B cell (primary cell): Measurements from ENCODE around the gene NT5DC3. TPM values are rescaled to one million over a fixed set of nuclear protein-coding genes. Genes with fewer than 3 reads are reported as not detected.

Source experiments
- ATAC-seq: fragments of 200-7000 bp; cut with Tn5 transposase; one replicate; pipeline ENCODE4 v1.10.0; 2021; ENCODE audit warnings: low read depth, mild to moderate bottlenecking, moderate number of reproducible peaks, moderate library complexity
- CTCF ChIA-PET: fragments of 350-600 bp; sonication (Branson Sonifier 250); formaldehyde crosslinking; loops from one replicate; lab custom pipeline; 2021; ENCODE audit warnings: antibody characterized with exemption, inconsistent platforms; lab: Charles Lee
- POLR2A ChIA-PET: fragments of 350-600 bp; sonication (Branson Sonifier 250); formaldehyde crosslinking; loops from one replicate; lab custom pipeline; 2021; ENCODE audit warnings: antibody characterized with exemption; lab: Charles Lee
- DNase-seq: peaks from one replicate; pipeline ENCODE4 v3.0.0; 2013
- H2AFZ ChIP-seq: 2 replicates; pipeline ENCODE4 v1.6.1; 2012; ENCODE audit warnings: mild to moderate bottlenecking, low read depth, low read length; ENCODE audit not compliant: insufficient read depth, poor library complexity, severe bottlenecking
- H3K27ac ChIP-seq, 2 donors: 1 replicate in 1 of 2; 2 replicates in 1 of 2; pipeline ENCODE4 v1.5.1; 2012 to 2013; ENCODE audit warnings: low read length in 2 of 2, mild to moderate bottlenecking in 2 of 2, moderate library complexity in 1 of 2
- H3K27me3 ChIP-seq, 4 experiments: fragments of 200-600 bp in 1 of 4; sonication (generic) in 1 of 4; replicated peaks in 1 of 4; 1 replicate in 2 of 4; 2 replicates in 2 of 4; pipeline versions ENCODE4 v1.6.1 to v1.7.0; 2013 to 2016; ENCODE audit warnings: low read length in 3 of 4, mild to moderate bottlenecking in 2 of 4, mixed read lengths in 1 of 4, moderate library complexity in 1 of 4; ENCODE audit not compliant: insufficient read depth in 4 of 4, control insufficient read depth in 3 of 4; ENCODE audit errors: control extremely low read depth in 1 of 4
- H3K36me3 ChIP-seq, 2 experiments: replicated peaks in 1 of 2; 1 replicate in 1 of 2; 2 replicates in 1 of 2; pipeline versions ENCODE4 v1.6.1 to v1.7.1; 2013; ENCODE audit warnings: low read length in 1 of 2; ENCODE audit not compliant: insufficient read depth in 2 of 2, control insufficient read depth in 1 of 2; ENCODE audit errors: control extremely low read depth in 1 of 2, extremely low read depth in 1 of 2
- H3K4me1 ChIP-seq, 2 donors: fragments of 200-600 bp in 1 of 2; sonication (generic) in 1 of 2; 1 replicate in 1 of 2; 2 replicates in 1 of 2; pipeline versions ENCODE4 v1.5.1 to v1.6.1; 2013 to 2017; ENCODE audit warnings: low read length in 2 of 2; ENCODE audit not compliant: control insufficient read depth in 2 of 2, insufficient read depth in 2 of 2
- H3K4me2 ChIP-seq: replicated peaks from 2 replicates; pipeline ENCODE3; 2012; ENCODE audit warnings: mild to moderate bottlenecking, low read depth, low read length; ENCODE audit not compliant: poor library complexity, severe bottlenecking
- H3K4me3 ChIP-seq, 5 experiments: fragments of 200-600 bp in 1 of 5; sonication (generic) in 1 of 5; 1 replicate in 3 of 5; 2 replicates in 2 of 5; pipeline versions ENCODE4 v1.5.1 to v1.7.0; 2011 to 2016; ENCODE audit warnings: low read length in 4 of 5, mild to moderate bottlenecking in 4 of 5, low read depth in 2 of 5, control low read depth in 1 of 5, moderate library complexity in 1 of 5; ENCODE audit not compliant: insufficient read depth in 1 of 5; ENCODE audit errors: control extremely low read depth in 1 of 5, extremely low read depth in 1 of 5
- H3K79me2 ChIP-seq: fragments of 200-600 bp; sonication (generic); one replicate; pipeline ENCODE4 v1.6.0; 2016; ENCODE audit warnings: low read length; ENCODE audit not compliant: control insufficient read depth, insufficient read depth
- H3K9ac ChIP-seq: fragments of 200-600 bp; sonication (generic); 2 replicates; pipeline ENCODE4 v1.6.1; 2017; ENCODE audit warnings: mild to moderate bottlenecking, low read length, moderate library complexity
- H3K9me3 ChIP-seq, 3 donors: one replicate each; pipeline versions ENCODE4 v1.6.1 to v1.7.1; 2013; ENCODE audit warnings: low read length in 2 of 3; ENCODE audit not compliant: control insufficient read depth in 2 of 3, insufficient read depth in 1 of 3; ENCODE audit errors: control extremely low read depth in 1 of 3
- H4K20me1 ChIP-seq: 2 replicates; pipeline ENCODE4 v1.6.0; 2012; ENCODE audit warnings: mild to moderate bottlenecking, low read length; ENCODE audit not compliant: insufficient read depth, control insufficient read depth, poor library complexity, severe bottlenecking
- H3K27ac Mint-ChIP-seq: one replicate; pipeline ENCODE4 v1.8.0; 2021; ENCODE audit warnings: mixed read lengths
- H3K27me3 Mint-ChIP-seq: one replicate; pipeline ENCODE4 v1.8.0; 2021; ENCODE audit warnings: mixed read lengths
- H3K4me1 Mint-ChIP-seq: one replicate; pipeline ENCODE4 v1.8.0; 2021; ENCODE audit warnings: mixed read lengths
- H3K4me3 Mint-ChIP-seq: one replicate; pipeline ENCODE4 v1.8.0; 2021; ENCODE audit warnings: mixed read lengths
- H3K9me3 Mint-ChIP-seq: one replicate; pipeline ENCODE4 v1.8.0; 2022; ENCODE audit warnings: mixed read lengths; ENCODE audit not compliant: insufficient read depth
- CTCF ChIP-seq: fragments of 200-600 bp; IDR thresholded peaks from one replicate; pipeline ENCODE4 v1.8.0; 2022; ENCODE audit warnings: antibody characterized with exemption, mild to moderate bottlenecking
- EZH2 ChIP-seq: IDR thresholded peaks from 2 replicates; pipeline ENCODE4 v1.6.1; 2012; ENCODE audit warnings: borderline replicate concordance, low read depth, mild to moderate bottlenecking, moderate library complexity, low read length; ENCODE audit not compliant: insufficient read depth, poor library complexity, severe bottlenecking
- WGBS: methylation state at CpG from one replicate; pipeline ENCODE4 v1.1.5; 2013; ENCODE audit warnings: missing lambda C conversion rate; ENCODE audit not compliant: insufficient coverage; 5-methylcytosine and 5-hydroxymethylcytosine counted together
- intact Hi-C: fragments of 100-400 bp; cut with micrococcal nuclease; formaldehyde crosslinking; loops from one replicate; pipeline ENCODE4 v1.10.0; 2022
- polyA plus RNA-seq: library from polyadenylated mRNA; depleted of rRNA; stranded (reverse); fragments of >200 nt; gene quantifications from 2 replicates; pipeline ENCODE4 v1.2.3, GENCODE V29; 2012
- total RNA-seq, 2 donors: library from RNA; stranded (reverse); fragments of 120-200 nt in 1 of 2; gene quantifications; 1 replicate in 1 of 2; 2 replicates in 1 of 2; pipeline versions ENCODE4 v1.2.3 to v1.2.4, GENCODE V29; 2013 to 2022

Gene NT5DC3
- total and polyA plus RNA-seq, 2 donors (not counting 1 experiment from before 2014, with no cell fraction given): 4.4 to 10.6 TPM

- H3K4me1 Mint-ChIP-seq: no peaks in the 10 kb centered on the region
- no peak overlapping the region for H3K4me2 ChIP-seq
- H3K4me3 Mint-ChIP-seq: no peak overlapping the region
- 89% methylated on average over 8 of the region's 8 CpGs for WGBS
- H3K4me1 ChIP-seq: no peaks in the 10 kb centered on the region
- ChIA-PET CTCF (no interaction called here), POLR2A (no interaction called here)
- no peaks in the 10 kb centered on the region for H3K27me3 Mint-ChIP-seq
- H3K9me3 Mint-ChIP-seq: no peaks in the 10 kb centered on the region
- H3K9me3 ChIP-seq: no peaks in the 10 kb centered on the region
- H3K4me3 ChIP-seq: no peak overlapping the region
- H2AFZ ChIP-seq: no peak overlapping the region
- no peak for ATAC-seq
- no peaks in the 10 kb centered on the region for H3K27me3 ChIP-seq
- no peak overlapping the region for H3K9ac ChIP-seq
- H3K36me3 ChIP-seq: no peaks in the 10 kb centered on the region
- no peaks in the 10 kb centered on the region for H4K20me1 ChIP-seq
- H3K79me2 ChIP-seq: no peaks in the 10 kb centered on the region
- intact Hi-C loops: no loop called here
- H3K27ac ChIP-seq: no peak overlapping the region
- no peak overlapping the region for H3K27ac Mint-ChIP-seq
- no peak for TF ChIP-seq EZH2
- TF ChIP-seq CTCF: no peak
- DNase-seq: no peak
These were observed 17.3 kb upstream of the NT5DC3 start for GRCh38 chr12:103858335-103858734.

- H3K4me3 Mint-ChIP-seq: no peak overlapping the region
- no peaks in the 10 kb centered on the region for H3K27me3 Mint-ChIP-seq
- TF ChIP-seq EZH2 (no peak), CTCF (no peak)
- H3K79me2 ChIP-seq: no peaks in the 10 kb centered on the region
- no peak overlapping the region for H3K27ac Mint-ChIP-seq
- intact Hi-C loops: no loop called here
- H3K27me3 ChIP-seq: no peaks in the 10 kb centered on the region
- DNase-seq (no peak), ATAC-seq (no peak)
- H3K4me3 ChIP-seq: no peak overlapping the region
- ChIA-PET CTCF (no interaction called here), POLR2A (no interaction called here)
- H3K9me3 Mint-ChIP-seq: no peaks in the 10 kb centered on the region
- H3K4me1 ChIP-seq: no peaks in the 10 kb centered on the region
- H4K20me1 ChIP-seq: no peaks in the 10 kb centered on the region
- no peak overlapping the region for H3K4me2 ChIP-seq
- WGBS: 100% methylated on average over 1 of the region's 2 CpGs
- no peak overlapping the region for H2AFZ ChIP-seq
- H3K36me3 ChIP-seq: no peaks in the 10 kb centered on the region
- no peaks in the 10 kb centered on the region for H3K9me3 ChIP-seq
- no peaks in the 10 kb centered on the region for H3K4me1 Mint-ChIP-seq
- H3K27ac ChIP-seq: no peak overlapping the region
- no peak overlapping the region for H3K9ac ChIP-seq
These were observed 16.1 kb upstream of the NT5DC3 start for GRCh38 chr12:103857164-103857563.
